ENCODE data around the gene KBTBD8. TPM values are rescaled to one million over a fixed set of nuclear protein-coding genes. Genes with fewer than 3 reads are reported as not detected.

KBTBD8 gene
- total and polyA plus RNA-seq, 11 donors, result 0.99 to 9.0 (median 6.1) TPM

- TF ChIP-seq POLR2A (IDR thresholded peaks at IDR 0.05), result no peak
- TF ChIP-seq, protein P1, sequence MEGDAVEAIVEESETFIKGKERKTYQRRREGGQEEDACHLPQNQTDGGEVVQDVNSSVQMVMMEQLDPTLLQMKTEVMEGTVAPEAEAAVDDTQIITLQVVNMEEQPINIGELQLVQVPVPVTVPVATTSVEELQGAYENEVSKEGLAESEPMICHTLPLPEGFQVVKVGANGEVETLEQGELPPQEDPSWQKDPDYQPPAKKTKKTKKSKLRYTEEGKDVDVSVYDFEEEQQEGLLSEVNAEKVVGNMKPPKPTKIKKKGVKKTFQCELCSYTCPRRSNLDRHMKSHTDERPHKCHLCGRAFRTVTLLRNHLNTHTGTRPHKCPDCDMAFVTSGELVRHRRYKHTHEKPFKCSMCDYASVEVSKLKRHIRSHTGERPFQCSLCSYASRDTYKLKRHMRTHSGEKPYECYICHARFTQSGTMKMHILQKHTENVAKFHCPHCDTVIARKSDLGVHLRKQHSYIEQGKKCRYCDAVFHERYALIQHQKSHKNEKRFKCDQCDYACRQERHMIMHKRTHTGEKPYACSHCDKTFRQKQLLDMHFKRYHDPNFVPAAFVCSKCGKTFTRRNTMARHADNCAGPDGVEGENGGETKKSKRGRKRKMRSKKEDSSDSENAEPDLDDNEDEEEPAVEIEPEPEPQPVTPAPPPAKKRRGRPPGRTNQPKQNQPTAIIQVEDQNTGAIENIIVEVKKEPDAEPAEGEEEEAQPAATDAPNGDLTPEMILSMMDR (IDR thresholded peaks at IDR 0.05), result no peak
- intact Hi-C loops (cut with DNase I), result no loop called here
- 49 to 61% (median 53%) methylated on average over 8 of the region's 8 CpGs for WGBS, 4 donors
- peaks cover 0 to 24% (median 7%) of the 10 kb centered on the region in 12 donors for H3K4me1 ChIP-seq
- H3K36me3 ChIP-seq, result peaks cover 0 to 4% (median 0%) of the 10 kb centered on the region in 9 donors
- no peak overlapping the region for H3K4me3 ChIP-seq
- DNase-seq (no peak), ATAC-seq (peak in 2 of 4 donors; percentile 64 to 78)
- H3K27me3 ChIP-seq, result no peaks in the 10 kb centered on the region
- H3K9me3 ChIP-seq, result no peaks in the 10 kb centered on the region
- peak overlapping the region in 2 of 12 donors; percentile 3 to 22 for H3K27ac ChIP-seq
Observed at GRCh38 chr3:67015702-67016484, 17.8 kb downstream of the KBTBD8 start.

DNA sequence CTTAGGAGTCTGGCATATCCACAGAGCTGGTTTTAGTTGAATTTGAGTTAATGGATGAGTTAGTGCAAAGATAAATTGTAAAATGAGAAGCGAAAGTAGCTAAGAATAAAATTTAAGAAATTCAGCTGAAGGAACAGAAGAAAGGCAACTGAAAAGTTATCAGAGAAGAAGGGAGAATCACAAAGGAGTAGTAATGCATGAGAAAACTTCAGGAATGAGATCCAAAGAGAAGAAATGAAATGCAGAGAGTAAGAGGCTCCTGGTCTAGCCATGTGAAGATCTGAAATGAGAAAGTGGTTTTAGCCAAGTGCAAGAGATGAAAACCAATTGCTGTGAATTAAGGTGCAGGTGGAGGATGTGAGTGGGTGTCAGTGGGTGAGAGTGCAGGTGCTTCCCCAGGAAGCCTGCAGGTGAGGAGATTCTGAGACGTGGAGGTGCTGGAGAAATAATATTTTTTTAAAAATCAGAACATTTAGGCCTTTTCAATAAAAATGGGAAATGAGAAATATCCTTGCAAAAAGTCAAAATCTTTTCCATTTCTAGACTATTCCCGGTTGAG is 18.5 kb downstream of the KBTBD8 start:
- no peak for DNase-seq
- Histone ChIP-seq H3K4me1 (peaks cover 0 to 24% (median 7%) of the 10 kb centered on the region in 12 donors), H3K4me3 (no peak overlapping the region), H3K27ac (peak overlapping the region in 1 of 12 donors; percentile 3), H3K36me3 (peaks cover 0 to 3% (median 0%) of the 10 kb centered on the region in 9 donors), H3K9me3 (no peaks in the 10 kb centered on the region), H3K27me3 (no peaks in the 10 kb centered on the region)
- intact Hi-C loops (cut with DNase I), result no loop called here
- no peak for ATAC-seq
- WGBS, 4 donors, result 71 to 79% (median 76%) methylated on average over 3 of the region's 3 CpGs
- no peak for TF ChIP-seq POLR2A (IDR thresholded peaks at IDR 0.05)
- TF ChIP-seq, protein P1 (IDR thresholded peaks at IDR 0.05), result no peak

- Histone ChIP-seq H3K27ac (no peak overlapping the region), H3K9me3 (no peaks in the 10 kb centered on the region), H3K36me3 (no peaks in the 10 kb centered on the region), H3K4me1 (peaks cover 0 to 24% (median 7%) of the 10 kb centered on the region in 12 donors), H3K4me3 (no peak overlapping the region), H3K27me3 (no peaks in the 10 kb centered on the region)
- DNase-seq (no peak), ATAC-seq (no peak)
- WGBS, 4 donors, result 19 to 45% (median 20%) methylated on average over 1 of the region's 1 CpG
- intact Hi-C loops (cut with DNase I), result no loop called here
- no peak for TF ChIP-seq POLR2A (IDR thresholded peaks at IDR 0.05)
- TF ChIP-seq, protein P1 (IDR thresholded peaks at IDR 0.05), result no peak
Observed at GRCh38 chr3:67017211-67017610, 19.1 kb downstream of the KBTBD8 start.

- peaks cover 0 to 24% (median 7%) of the 10 kb centered on the region in 12 donors for H3K4me1 ChIP-seq
- H3K4me3 ChIP-seq, result peak overlapping the region in 2 of 12 donors; percentile 7 to 9
- DNase-seq, result peak; percentile 32 to 76 (median 71)
- intact Hi-C loops (cut with DNase I), result no loop called here
- TF ChIP-seq, protein P1 (IDR thresholded peaks at IDR 0.05), result no peak
- no peak for TF ChIP-seq POLR2A (IDR thresholded peaks at IDR 0.05)
- WGBS, 4 donors, result 6 to 12% (median 9%) methylated on average over 12 of the region's 12 CpGs
- H3K36me3 ChIP-seq, result no peaks in the 10 kb centered on the region
- H3K27me3 ChIP-seq, result no peaks in the 10 kb centered on the region
- peak; percentile 62 to 84 (median 76) for ATAC-seq
- no peaks in the 10 kb centered on the region for H3K9me3 ChIP-seq
- peak overlapping the region in 2 of 12 donors; percentile 5 to 22 for H3K27ac ChIP-seq
Observed at GRCh38 chr3:67018105-67018788, 20.1 kb downstream of the KBTBD8 start.

All from heart left ventricle (tissue), 16 donors.